HG03045 (cell line): ENCODE measurements around the gene C12orf42.
"Not testable (repeated sequence)": the region's sequence is repeated elsewhere in the genome, so short reads cannot be mapped to it uniquely, and the experiment has no call there.

Source experiments
- ATAC-seq: cut with Tn5 transposase; IDR thresholded peaks from one replicate; pipeline ENCODE4 v1.9.1; 2021; ENCODE audit warnings: mild to moderate bottlenecking, moderate library complexity; ENCODE audit not compliant: unreplicated experiment

C12orf42 gene

GRCh38 chr12:103498990-103499389, 3.2 kb upstream of the C12orf42 start:
- no peak for ATAC-seq

GRCh38 chr12:103494734-103495468, 867 bp downstream of the C12orf42 start:
- no peak for ATAC-seq

GRCh38 chr12:103494051-103494733, 1.6 kb downstream of the C12orf42 start:
- ATAC-seq, result no peak

GRCh38 chr12:103493199-103493598, 2.6 kb downstream of the C12orf42 start:
- ATAC-seq, result no peak

GRCh38 chr12:103482365-103482764, 13.4 kb downstream of the C12orf42 start:
- ATAC-seq, result no peak

GRCh38 chr12:103475073-103475472, 20.7 kb downstream of the C12orf42 start:
- ATAC-seq, result no peak

GRCh38 chr12:103470664-103471063, 25.1 kb downstream of the C12orf42 start:
- no peak for ATAC-seq

- ATAC-seq, result no peak
These were observed 26.0 kb downstream of the C12orf42 start for GRCh38 chr12:103469719-103470118.

- no peak for ATAC-seq
These were observed 26.9 kb downstream of the C12orf42 start for GRCh38 chr12:103468837-103469236.

GRCh38 chr12:103462675-103463074, 33.1 kb downstream of the C12orf42 start:
- ATAC-seq, result peak; percentile 92

- no peak for ATAC-seq
These were observed 38.3 kb downstream of the C12orf42 start for GRCh38 chr12:103457471-103457870.

GRCh38 chr12:103456006-103456405, 39.8 kb downstream of the C12orf42 start:
- no peak for ATAC-seq

- no peak for ATAC-seq
These were observed 40.6 kb downstream of the C12orf42 start for GRCh38 chr12:103455020-103455763.

GRCh38 chr12:103444983-103445382, 50.8 kb downstream of the C12orf42 start:
- ATAC-seq, result no peak

GRCh38 chr12:103442822-103443221, 52.9 kb downstream of the C12orf42 start:
- no peak for ATAC-seq

GRCh38 chr12:103442182-103442555, 53.6 kb downstream of the C12orf42 start:
- no peak for ATAC-seq

GRCh38 chr12:103441437-103442181, 54.2 kb downstream of the C12orf42 start:
- ATAC-seq, result peak; percentile 99

GRCh38 chr12:103434165-103435105, 61.3 kb downstream of the C12orf42 start:
- ATAC-seq, result not testable (repeated sequence)

GRCh38 chr12:103431950-103432349, 63.8 kb downstream of the C12orf42 start:
- ATAC-seq, result no peak

GRCh38 chr12:103431387-103431786, 64.4 kb downstream of the C12orf42 start:
- ATAC-seq, result no peak
